GM12801 (cell line): Measurements from ENCODE around the gene SMIM44.

ENCODE experiments used
- TF ChIP-seq, protein P1 (sequence below): IDR thresholded peaks from one replicate; pipeline ENCODE4 v1.5.1; 2011; ENCODE audit warnings: control low read depth; ENCODE audit not compliant: insufficient read length; ENCODE audit errors: extremely low read depth

SMIM44 gene

GRCh38 chr19:3459965-3460582, 23.2 kb downstream of the SMIM44 start:
- TF ChIP-seq, protein P1, sequence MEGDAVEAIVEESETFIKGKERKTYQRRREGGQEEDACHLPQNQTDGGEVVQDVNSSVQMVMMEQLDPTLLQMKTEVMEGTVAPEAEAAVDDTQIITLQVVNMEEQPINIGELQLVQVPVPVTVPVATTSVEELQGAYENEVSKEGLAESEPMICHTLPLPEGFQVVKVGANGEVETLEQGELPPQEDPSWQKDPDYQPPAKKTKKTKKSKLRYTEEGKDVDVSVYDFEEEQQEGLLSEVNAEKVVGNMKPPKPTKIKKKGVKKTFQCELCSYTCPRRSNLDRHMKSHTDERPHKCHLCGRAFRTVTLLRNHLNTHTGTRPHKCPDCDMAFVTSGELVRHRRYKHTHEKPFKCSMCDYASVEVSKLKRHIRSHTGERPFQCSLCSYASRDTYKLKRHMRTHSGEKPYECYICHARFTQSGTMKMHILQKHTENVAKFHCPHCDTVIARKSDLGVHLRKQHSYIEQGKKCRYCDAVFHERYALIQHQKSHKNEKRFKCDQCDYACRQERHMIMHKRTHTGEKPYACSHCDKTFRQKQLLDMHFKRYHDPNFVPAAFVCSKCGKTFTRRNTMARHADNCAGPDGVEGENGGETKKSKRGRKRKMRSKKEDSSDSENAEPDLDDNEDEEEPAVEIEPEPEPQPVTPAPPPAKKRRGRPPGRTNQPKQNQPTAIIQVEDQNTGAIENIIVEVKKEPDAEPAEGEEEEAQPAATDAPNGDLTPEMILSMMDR: no peak

- TF ChIP-seq, protein P1: no peak
These were observed 24.0 kb downstream of the SMIM44 start for GRCh38 chr19:3459089-3459881.

- TF ChIP-seq, protein P1: no peak
These were observed 24.8 kb downstream of the SMIM44 start for GRCh38 chr19:3458229-3459088.

DNA sequence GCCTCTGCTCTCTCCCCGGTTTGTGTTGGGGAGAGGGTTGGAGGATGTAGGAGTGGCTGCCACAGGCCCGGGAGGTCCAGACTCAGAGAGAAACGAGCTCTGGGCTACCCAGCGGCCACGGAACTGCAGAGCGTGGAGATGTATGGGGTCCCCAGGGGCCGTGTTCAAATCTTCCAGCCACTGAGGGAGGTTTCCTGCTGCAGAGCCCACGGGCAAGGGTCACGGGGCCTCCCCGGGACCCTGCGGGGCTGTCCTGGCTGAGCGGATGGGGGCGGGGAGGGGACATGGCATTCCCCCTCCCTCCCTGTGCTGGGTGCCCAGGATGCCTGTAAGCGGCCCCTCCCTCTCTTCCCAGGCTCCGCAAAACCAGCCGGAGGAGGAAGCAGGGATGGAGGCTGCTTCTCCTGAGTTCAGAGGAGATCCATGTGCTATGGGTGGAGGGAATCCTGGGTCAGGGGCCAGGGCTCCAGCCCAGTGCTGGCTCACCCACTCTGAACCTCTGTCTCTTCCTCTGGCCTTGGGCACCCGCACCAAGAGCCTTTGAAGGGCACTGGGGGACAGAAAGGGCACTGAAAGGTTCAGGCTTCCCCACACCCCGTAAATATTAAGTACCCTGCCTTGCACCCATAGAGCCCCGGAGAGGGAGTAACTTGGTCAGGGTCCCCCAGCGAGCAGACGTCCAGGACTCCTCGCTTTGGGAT, 25.6 kb downstream of the SMIM44 start:
- TF ChIP-seq, protein P1: no peak

DNA sequence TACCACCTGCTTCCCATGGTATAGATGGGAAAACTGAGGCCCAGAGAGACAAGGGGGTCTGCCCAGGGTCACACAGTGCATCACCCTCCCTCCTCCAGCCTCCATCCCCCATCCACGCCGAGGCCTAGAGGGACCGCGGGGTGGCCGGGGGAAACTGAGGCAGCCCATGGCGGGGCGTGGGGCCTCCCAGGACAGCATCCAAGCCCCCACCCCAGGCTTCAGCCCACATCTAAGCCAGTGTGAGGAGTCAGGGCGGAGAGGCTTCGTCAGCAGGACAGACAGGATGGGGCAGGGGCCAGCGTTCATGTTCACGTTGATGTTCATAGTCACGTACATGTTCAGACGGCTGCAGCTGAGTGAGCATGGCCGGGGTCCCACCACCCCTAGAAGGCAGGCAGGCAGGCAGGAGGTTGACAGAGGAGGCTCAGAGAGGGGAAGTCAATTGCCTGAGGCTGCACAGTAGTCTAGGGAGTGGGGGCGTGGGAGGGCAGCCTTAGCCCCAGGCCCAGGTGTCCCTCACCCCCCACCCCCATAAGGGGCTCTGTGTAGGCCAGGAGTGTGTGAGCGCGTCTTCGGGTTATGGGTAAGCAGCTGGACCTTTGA, 26.2 kb downstream of the SMIM44 start:
- TF ChIP-seq, protein P1: no peak

DNA sequence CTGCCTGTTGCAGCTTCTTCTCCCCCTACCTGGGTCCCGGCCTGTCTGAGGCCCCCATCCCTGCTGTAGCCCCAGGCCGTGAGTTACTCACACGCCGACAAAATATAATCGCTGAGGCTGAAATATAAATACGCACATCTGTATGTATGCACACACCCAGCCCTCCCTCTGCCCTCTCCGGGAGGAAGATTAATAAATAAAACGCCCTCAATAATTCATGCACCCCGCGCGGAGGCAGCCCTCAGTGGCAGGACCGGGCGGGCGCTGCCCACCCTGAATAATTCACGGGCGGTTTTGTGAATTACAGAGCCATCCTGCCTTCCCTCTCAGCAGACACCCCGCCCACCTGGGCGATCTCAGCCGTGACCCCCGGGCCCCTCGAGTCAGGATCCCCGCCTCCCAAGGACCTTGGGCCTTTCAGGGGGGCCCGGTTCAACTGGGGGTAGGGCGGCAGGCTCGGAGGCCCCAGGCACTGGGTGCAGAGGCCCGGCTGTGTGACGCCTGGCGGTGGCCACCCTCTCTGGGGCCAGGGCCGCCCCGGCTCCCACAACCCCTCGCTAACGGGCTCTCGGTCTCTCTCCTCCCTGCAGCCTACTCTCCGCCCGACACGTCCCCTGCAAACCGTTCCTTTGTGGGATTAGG, 27.2 kb downstream of the SMIM44 start:
- TF ChIP-seq, protein P1: no peak
